Retina (tissue), 1 donor: ENCODE results near the gene FGD2.
A peak's percentile ranks its signal among the peaks of the same experiment; 100 is the strongest.
"Not testable (repeated sequence)": the region's sequence is repeated elsewhere in the genome, so short reads cannot be mapped to it uniquely, and the experiment has no call there.

ENCODE experiments used
- DNase-seq: peaks from one replicate; pipeline ENCODE4 v3.0.0-alpha.2; 2016

Gene FGD2

GRCh38 chr6:37047689-37048402 lies 42.4 kb downstream of the FGD2 start:
- no peak for DNase-seq

GRCh38 chr6:37048403-37048850 lies 43.0 kb downstream of the FGD2 start:
- DNase-seq: no peak

DNA sequence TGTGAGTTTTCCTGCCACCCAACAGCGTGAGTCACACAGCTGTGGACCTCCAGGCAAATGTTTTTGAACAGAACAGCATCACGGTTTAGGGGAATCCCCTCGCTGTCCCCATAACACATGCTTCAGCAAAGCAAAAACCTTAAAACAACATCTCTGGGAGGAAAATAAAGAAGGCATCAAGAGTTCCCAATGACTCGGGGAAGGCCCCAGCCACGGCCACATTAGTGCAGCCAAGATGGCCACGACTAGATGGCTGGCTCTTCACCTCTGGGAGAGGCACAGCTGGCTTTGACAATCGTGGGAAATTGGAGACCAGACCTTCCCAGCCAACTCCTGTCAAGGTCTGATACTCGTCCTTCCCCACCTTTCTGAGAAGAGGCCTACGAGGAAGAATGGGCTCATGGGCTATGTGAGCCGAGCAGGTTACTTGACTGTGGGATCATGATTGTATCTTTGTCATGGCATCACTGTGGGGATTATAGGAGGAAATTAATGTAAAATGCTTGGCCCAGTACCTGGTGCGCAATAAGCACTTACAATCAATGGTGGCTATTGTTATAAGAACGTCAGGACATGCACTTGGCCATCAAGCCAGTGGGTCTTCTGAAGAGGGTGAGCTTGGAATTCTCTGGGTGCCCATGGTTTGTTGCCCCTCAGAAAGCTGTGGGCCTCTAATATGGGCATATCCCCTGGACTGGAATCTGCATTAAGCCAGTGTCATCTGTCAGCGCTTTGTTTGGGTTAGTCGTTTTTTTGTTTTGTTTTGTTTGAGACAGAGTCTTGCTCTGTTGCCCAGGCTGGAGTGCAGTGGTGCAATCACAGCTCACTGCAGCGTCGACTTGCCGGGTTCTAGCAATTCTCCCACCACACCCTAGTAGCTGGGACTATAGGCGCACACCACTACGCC lies 43.6 kb downstream of the FGD2 start:
- no peak for DNase-seq

DNA sequence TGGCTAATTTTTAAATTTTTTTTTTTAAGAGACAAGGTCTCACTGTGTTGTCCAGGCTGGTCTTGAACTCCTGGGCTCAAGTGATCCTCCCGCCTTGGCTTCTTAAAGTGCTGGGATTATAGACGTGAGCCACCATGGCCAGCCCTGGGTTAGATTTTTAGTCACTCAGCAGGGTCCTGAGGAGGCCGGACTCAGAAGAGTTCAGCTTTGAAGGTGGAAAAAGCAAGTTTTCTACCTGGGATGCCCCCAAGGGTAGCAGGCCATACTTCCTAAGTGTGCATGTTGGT lies 44.2 kb downstream of the FGD2 start:
- no peak for DNase-seq

DNA sequence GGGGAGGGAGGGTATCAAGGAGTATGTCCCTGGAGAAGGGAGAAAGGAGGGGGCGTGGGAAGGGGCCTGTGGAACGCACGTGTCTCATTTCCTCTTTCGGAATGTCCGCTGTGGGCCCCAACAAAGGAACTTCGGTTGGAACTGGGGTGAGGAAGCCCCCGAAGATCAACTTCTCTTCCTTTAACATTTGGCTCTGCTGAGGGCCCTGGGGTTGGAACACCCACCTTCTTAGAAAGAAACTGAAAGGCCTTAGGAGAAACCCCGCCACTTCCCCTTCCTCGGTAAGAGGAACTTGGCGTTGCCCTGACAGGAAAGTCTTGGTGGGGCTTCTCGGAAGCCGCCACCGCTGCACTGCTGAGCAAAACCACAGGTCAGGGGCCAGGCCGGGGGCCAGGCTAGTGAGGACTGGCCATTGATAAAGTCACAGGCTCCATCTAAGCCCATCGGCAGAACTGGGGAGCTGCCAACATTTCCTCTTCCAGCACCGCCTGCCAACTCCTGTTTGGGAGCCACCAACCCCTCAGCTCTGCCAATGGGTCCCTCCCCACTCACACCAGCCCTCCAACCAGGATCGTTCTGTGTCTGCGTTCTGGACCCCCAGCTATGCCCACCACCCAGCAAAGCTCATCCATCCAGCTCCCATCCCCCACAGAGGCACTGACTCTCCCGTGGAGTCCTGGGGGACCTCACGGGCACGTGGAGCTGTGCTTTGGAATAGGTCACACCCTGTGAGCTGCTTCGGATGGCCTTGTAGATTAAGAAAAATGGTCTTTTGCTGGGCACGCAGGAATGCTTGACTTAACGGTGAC lies 44.8 kb downstream of the FGD2 start:
- no peak for DNase-seq

DNA sequence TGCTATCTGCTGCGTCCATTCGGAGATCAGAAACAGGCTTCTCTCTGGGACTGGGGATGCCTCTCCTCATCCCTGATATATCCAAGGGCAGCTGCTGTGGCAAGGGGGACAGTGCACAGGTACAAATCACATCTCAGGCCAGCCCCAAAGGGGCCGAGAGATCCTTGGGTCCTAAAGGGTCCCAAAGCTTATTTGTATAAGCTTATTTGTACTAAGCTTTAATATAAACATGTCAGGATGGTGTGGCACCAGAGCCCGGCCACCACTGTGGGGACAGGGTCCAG lies 45.3 kb downstream of the FGD2 start:
- no peak for DNase-seq

DNA sequence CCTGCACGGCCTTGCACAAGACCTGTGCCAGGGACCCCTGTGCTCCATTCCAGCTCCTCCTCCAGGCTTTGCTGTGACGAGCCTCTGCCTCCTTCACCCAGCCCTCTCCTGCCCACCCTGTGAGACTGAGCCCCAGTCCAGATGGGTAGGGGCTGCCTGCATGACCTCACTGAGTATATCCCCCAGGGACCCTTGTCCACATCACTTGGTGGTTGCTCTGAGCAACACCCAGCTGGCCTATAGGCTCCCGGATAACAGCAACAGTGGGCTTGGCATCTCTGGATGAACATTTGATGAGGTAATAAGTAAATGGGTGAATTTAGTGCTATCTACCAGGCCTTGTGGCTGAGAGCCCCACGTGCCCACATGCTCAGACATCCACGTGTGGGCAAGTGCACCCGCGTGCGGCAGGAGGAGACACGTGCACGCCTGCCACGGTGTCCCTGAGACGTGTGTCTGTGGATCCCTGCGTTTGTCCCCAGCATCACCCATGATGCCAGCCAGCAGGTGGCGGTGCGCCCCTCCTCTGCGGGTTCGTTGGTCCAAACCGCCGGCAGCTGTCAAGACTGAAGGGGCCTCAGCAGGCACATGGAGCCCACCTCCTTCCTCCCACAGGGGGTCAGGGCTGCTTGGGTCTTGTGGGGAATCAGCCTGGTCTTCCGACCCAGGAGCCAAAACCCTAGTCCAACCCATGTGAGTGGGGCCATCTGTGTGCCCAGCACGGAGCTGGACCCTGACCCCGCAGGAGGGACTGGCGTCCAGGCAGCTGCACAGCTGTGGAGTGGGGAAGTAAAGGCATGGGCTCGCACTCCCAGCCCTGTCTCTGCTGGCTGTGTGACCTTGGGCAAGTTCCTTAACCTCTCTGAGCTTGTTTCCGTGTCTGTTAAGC lies 45.9 kb downstream of the FGD2 start:
- DNase-seq: peak; percentile 95

DNA sequence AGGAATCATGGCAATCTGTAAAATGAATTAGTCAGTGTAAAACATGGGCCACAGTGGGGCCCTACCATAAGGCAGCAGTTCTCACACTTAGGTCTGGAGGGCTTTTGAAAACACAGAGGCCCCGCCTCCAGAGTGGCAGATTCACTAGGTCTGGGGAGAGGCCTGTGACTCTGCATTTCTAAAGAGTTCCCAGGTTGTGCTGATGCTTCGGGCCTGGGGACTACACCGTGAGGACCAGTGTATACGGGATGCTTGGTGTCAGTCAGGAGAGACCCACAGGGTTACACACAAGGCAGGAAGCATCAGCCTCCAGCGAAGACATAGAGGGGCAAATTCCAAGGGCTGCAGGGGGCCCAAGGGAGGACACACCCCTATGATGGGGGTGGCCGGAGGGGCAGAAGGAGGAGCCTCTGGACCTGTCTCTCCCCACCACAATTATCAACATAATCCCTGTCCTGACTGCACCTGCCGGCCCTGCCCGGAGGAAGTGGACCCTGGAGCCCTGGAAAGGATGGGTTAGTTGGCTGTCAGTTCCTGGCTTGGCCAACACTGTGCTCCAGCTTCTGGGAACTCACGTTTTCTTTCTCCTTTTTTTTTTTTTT lies 46.7 kb downstream of the FGD2 start:
- DNase-seq: no peak

GRCh38 chr6:37053683-37054082 lies 48.2 kb downstream of the FGD2 start:
- no peak for DNase-seq

DNA sequence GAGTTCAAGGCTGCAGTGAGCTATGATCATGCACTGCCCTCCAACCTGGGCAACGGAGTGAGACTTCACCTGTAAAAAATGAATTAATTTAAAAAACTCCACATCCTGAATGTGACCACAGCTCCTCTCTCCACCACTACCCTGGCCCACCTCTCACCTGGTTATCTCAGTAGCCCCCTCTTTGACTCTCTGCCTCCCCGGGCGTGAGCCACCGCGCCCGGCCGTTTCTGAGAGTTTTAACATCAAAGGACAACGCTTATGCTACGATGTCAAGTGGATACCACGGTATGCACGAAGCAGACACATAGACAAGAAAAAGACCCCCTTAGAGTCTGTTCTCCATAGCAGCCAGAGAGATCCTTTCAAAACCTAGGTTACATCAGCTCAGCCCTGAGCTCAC lies 48.7 kb downstream of the FGD2 start:
- DNase-seq: no peak

DNA sequence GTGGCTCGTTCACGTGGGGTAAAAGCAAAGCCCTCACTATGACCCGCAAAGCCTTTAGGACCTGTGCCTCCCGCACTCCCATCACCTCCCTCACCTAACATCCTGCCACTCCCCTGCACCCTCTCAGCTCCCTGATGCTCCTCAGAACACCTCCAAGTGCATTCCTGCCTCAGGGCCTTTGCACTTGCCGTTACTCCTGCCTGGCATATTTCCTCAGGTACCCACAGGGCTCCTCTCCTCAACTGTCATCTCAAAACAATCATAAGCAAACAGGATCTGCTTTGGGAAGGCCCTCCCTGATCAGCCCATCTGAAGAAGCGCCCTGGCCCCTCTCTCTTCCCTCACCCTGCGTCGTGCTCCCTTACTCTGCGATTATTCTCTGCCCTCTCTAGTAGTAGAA lies 49.1 kb downstream of the FGD2 start:
- no peak for DNase-seq

DNA sequence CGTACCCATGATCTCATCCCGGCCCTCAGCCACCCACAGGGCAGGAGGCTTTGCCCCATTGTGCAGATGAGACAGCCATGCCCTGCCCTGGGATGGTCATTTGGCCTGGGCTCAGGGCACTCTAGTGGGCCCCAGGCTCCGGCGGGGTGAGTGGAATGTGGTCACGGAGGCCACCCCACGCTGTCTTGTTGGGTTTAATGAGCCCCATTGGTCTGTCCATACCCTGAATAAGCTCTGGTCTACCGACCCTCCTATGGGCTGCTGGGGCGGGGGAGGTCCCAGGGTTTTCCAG lies 50.6 kb downstream of the FGD2 start:
- no peak for DNase-seq

DNA sequence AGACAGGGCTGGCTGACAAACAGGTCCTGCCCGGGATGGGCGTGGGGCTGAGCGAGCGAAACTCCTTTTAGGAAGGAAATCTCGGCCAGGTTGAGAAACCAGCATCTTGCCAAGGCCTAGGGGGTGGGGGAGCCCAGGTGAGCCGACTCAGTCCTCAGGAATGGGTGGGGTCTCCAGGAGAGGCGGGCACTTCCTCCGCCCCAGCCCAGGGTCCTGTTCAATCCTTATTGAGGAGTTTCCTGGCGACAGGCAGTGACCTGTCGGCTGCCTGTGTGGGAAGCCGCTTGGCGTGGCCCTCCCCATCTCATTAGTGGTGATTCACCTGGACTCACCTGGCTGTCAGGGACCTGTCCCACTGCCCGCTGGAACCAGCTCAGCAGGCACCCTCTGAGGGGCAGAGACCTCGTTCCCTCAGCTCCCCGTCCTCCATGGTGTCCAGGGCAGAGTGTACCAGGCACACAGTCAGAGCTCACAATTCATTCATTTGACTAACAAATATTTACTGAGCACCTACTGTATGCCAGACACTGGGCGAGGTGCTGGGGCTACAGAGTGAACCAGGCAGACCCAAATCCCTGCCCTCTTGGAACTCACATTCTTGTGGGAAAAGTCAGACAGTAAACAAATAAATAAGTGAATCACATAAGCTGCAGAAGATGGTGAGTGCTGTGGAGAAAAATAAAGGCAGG lies 51.1 kb downstream of the FGD2 start:
- no peak for DNase-seq

DNA sequence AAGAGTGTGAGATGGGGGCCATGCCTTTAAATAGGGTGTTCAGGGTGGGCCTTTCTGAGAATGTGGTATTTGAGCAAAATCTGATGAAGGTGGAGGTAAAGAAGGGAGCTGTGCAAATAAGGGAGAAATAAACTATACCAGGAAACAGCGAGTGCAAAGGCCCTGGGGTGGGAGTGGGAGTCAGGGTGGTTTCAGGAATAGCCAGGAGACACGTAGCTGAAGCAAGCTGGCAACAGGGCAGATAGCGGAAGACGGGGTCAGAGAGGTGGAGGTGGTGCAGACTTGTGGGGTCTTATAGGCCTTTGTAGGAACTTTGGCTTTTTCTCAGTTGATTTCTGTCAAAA lies 51.6 kb downstream of the FGD2 start:
- no peak for DNase-seq

GRCh38 chr6:37057678-37058077 lies 52.2 kb downstream of the FGD2 start:
- DNase-seq: no peak

GRCh38 chr6:37058084-37058586 lies 52.7 kb downstream of the FGD2 start:
- DNase-seq: no peak

- not testable (repeated sequence) for DNase-seq
Observed at GRCh38 chr6:37058984-37059343, 53.5 kb downstream of the FGD2 start.

DNA sequence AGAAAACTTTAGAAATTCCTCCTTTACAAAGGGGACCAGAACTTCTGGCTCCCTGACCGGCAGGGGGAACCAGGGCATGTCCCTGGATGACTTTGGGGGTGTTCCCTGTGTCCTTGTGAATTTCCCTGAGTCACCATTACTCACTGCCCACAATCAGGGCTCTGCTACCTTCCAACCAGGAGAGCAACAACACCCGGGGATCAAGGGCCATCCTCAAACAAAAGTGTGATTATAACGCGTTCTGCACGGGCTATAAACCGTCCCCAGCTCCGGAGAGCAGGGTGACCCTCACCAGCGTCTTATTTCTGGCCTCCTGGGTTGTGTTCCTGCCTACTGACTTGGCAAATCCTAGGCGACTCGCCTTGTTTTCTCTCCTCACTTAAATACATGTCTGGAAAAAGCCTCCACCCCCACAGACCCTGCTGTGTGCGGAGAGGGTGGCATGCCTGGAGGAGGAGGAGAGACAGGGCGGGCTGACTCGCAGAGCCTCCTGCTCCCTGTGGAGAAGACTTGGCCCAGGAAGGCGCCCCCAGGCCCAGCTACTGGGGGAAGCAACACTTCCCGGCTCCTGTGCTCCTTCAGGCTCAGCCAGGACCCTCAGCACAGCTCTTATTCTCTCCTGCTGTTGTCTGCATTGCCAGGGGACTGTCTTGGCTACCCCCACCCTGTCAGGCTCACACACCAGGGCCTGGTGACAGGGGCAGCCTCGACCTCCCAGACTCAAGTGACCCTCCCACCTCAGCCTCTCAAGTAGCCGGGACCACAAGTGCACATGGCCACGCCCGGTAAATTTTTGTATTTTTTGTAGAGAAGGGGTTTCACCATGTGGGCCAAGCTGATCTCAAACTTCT lies 54.1 kb downstream of the FGD2 start:
- DNase-seq: peak; percentile 78

DNA sequence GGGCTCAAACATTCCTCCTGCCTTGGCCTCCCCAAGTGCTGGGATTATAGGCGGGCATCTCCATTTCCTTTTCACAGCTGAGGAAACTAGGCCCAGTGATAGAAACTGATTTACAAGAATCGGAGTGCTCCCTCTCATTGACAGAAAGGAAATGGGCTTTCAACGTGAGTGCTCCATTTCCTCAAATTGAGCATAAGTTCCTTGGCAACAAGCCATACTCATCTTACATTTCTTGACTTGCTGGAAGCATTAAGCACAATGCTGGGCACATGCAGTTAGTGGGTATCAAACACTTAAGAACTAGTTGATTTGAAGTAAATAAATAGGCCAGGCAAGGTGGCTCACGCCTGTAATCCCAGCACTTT lies 54.7 kb downstream of the FGD2 start:
- no peak for DNase-seq

- DNase-seq: no peak
Observed at GRCh38 chr6:37061157-37061804, 55.8 kb downstream of the FGD2 start.

DNA sequence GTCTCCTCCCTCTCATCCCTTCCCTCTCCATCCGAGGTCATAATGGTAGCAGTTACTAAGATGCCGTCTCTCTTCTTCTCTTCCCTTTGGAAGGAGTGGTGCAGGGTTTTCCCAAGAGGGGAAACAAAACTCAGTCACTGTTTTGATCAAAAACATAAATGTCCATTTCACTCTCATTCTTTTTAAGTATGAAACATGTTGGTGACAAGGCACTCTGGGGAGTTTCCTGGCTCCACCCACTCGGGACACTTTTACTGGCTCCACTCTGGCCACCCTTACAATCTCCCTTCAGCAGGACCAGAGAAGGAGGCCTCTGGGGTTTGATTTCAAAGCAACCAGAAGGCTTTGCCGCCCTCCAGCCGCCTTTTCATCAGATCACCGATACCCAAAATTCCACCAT lies 57.0 kb downstream of the FGD2 start:
- DNase-seq: no peak
